ENCODE measurements around the gene MCM5.

DNA sequence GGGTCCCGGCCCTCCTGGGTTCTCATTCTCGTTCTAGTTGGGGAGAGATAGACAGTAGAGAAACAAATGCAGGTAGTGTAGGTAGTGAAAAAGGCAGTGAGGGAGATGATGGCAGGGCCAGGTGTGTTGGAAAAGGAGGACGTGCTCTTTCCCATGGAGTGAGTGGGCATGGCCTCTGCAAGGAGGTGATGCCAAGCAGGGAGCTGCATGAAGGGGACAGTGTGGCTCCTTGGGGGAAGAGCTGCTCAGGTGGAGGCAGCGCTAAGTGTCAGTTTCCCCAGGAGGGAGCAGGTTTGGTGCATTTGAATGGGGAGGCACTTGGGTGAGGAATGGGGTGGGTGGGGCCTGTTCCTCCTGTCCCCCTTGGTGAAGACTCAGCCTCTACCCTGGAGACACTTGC lies 22.2 kb downstream of the MCM5 start:
- no peak for TF ChIP-seq EZH2 (IDR thresholded peaks at IDR 0.05)
- TF ChIP-seq POLR2AphosphoS5 (IDR thresholded peaks at IDR 0.05; ENCODE audit: borderline replicate concordance, low read depth, low read length): no peak
- TF ChIP-seq FOXP2 (optimal IDR thresholded peaks at IDR 0.05; ENCODE audit: control extremely low read depth, extremely low read length, insufficient read depth): no peak
